SK-N-MC (cell line): Measurements from ENCODE around the gene IQSEC1.

Source experiments
- EZH2 ChIP-seq: fragments of 200-600 bp; sonication (generic); IDR thresholded peaks from one replicate; pipeline ENCODE4 v1.6.1; 2017; ENCODE audit warnings: antibody characterized with exemption
- POLR2AphosphoS5 ChIP-seq: IDR thresholded peaks from 2 replicates; pipeline ENCODE4 v1.6.1; 2012; ENCODE audit warnings: mild to moderate bottlenecking, low read depth, low read length, borderline replicate concordance

DNA sequence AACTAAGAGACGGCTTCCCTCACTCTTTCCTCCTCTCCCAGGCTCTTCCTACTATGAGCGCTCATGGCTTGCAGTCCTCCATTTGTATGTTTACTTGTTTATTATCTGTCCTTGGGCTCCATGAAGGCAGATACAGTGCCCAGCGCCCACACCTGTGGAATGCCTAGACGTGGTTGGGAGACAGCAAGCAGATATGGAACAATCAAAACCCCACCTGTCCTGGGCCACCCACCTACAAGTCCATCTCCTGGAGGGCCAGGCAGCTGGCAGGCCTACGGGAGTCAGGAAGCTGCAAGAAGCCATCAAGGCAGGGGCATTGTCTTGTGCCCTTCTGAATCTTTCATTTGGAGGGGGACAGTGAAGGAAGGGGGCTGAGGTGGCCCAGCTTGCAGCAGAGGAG, 104.7 kb downstream of the IQSEC1 start:
- TF ChIP-seq EZH2: no peak
- no peak for TF ChIP-seq POLR2AphosphoS5
